C4-2B (cell line): ENCODE results near the gene SFMBT1.

ENCODE experiments used
- CTCF ChIP-seq: fragments of 450-650 bp; conservative IDR thresholded peaks from 2 replicates; pipeline ENCODE4 v1.5.1; 2017; ENCODE audit warnings: mild to moderate bottlenecking
- ZFX ChIP-seq: fragments of 450-650 bp; IDR thresholded peaks from 2 replicates; pipeline ENCODE4 v1.6.1; 2017

GRCh38 chr3:52854013-52854412 lies 191.9 kb downstream of the SFMBT1 start:
- no peak for TF ChIP-seq CTCF
- TF ChIP-seq ZFX: no peak
